ENCODE results near the gene SPAG16.

Gene SPAG16

GRCh38 chr2:214376618-214377285, 1092.5 kb downstream of the SPAG16 start:
- no peak for DNase-seq

GRCh38 chr2:214377286-214377624, 1093.0 kb downstream of the SPAG16 start:
- no peak for DNase-seq

GRCh38 chr2:214378455-214379103, 1094.3 kb downstream of the SPAG16 start:
- DNase-seq = no peak

- no peak for DNase-seq
These were observed 1095.0 kb downstream of the SPAG16 start for GRCh38 chr2:214379227-214379626.

- DNase-seq = no peak
These were observed 1096.4 kb downstream of the SPAG16 start for GRCh38 chr2:214380681-214381080.

- no peak for DNase-seq
These were observed 1098.0 kb downstream of the SPAG16 start for GRCh38 chr2:214382229-214382628.

- DNase-seq = no peak
These were observed 1102.5 kb downstream of the SPAG16 start for GRCh38 chr2:214386720-214387119.

GRCh38 chr2:214389334-214389733, 1105.1 kb downstream of the SPAG16 start:
- DNase-seq = no peak

GRCh38 chr2:214393796-214394195, 1109.5 kb downstream of the SPAG16 start:
- no peak for DNase-seq

- no peak for DNase-seq
These were observed 1110.8 kb downstream of the SPAG16 start for GRCh38 chr2:214395040-214395439.

- DNase-seq = no peak
These were observed 1117.3 kb downstream of the SPAG16 start for GRCh38 chr2:214401580-214401979.

- peak in 5 of 56 donors; percentile 1 to 10 (median 2) for DNase-seq
These were observed 1126.0 kb downstream of the SPAG16 start for GRCh38 chr2:214410128-214410775.

- peak; percentile 7 to 86 (median 61) for DNase-seq
These were observed 1126.8 kb downstream of the SPAG16 start, which contains the start of gene VWC2L for GRCh38 chr2:214410918-214411554. TSS of gene VWC2L (plus strand) at chr2:214411054. CDS start at chr2:214414194, 3,140 bp downstream.

GRCh38 chr2:214412679-214413078, 1128.4 kb downstream of the SPAG16 start:
- DNase-seq = no peak

GRCh38 chr2:214436470-214436869, 1152.2 kb downstream of the SPAG16 start:
- DNase-seq = no peak

GRCh38 chr2:214450118-214450894, 1166.0 kb downstream of the SPAG16 start:
- DNase-seq = no peak

GRCh38 chr2:214451516-214452275, 1167.4 kb downstream of the SPAG16 start:
- no peak for DNase-seq

Data from amygdala (tissue), 56 donors.